ENCODE results near the gene RNASEH2B. TPM values are rescaled to one million over a fixed set of nuclear protein-coding genes. Genes with fewer than 3 reads are reported as not detected.

The RNASEH2B gene
- total RNA-seq, 1 donor from 2014 or later = 57.5 TPM

DNA sequence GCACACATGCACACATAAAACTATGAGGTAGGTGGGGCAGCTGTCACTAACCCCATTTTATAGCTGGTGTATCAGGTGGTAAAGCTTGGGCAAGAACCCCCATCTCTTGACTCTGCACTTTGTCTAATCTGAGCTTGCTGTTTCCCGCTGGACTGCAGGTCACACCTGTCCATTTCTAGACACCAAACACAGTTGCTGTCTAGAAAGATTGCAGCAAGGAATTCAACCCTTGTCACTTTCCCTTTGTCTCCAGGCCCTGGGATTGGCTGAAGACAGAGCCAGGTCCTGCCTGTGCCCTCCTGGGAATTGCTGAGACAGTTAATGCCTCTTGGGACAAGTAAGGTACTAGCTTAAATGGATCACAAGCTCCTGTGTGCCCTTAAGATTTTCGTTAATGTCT, 83.8 kb downstream of the RNASEH2B start:
- Histone ChIP-seq H2AFZ (replicated peaks) (no peak overlapping the region), H3K9ac (no peak overlapping the region)
- peaks cover 52% of the 10 kb centered on the region for H3K4me1 Mint-ChIP-seq

DNA sequence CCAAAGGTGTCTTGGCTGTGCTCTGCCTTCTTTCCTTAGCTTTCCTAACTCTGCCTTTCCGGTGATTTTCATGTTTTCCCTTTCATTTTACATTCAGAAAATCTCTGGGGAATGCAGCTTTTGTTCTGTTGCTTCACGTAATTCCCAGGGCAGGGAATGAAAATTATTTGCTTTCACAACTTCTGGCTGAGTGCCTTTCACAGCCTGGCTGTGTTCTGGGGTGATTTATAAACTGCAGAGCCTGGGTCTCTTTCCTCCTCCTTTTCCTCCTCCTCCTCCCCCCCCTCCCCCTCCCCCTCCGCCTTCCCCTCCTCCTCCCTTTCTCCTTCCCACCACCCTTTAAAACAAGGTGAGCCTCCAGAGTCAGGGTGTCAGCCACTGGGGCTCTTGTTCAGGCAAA, 84.3 kb downstream of the RNASEH2B start:
- Histone ChIP-seq H3K27ac (no peak overlapping the region), H3K27me3 (no peaks in the 10 kb centered on the region), H3K79me2 (ENCODE audit: low read depth) (no peaks in the 10 kb centered on the region), H3K4me2 (no peak overlapping the region), H3F3A (ENCODE audit: low read depth) (peaks cover 7% of the 10 kb centered on the region), H3K4me3 (no peak overlapping the region), H3K4me1 (peaks cover 33% of the 10 kb centered on the region), H3K9me3 (ENCODE audit: low read depth) (no peaks in the 10 kb centered on the region), H3K9ac (no peak overlapping the region), H4K20me1 (ENCODE audit: low read depth) (no peaks in the 10 kb centered on the region), H3K36me3 (no peaks in the 10 kb centered on the region), H2AFZ (replicated peaks) (no peak overlapping the region)
- peaks cover 52% of the 10 kb centered on the region for H3K4me1 Mint-ChIP-seq
- H3K27ac Mint-ChIP-seq = no peak overlapping the region
- H3K27me3 Mint-ChIP-seq (ENCODE audit: insufficient read depth, low read depth) = peaks cover 9% of the 10 kb centered on the region
- H3K4me3 Mint-ChIP-seq = no peak overlapping the region
- no peak for DNase-seq (ENCODE audit: low spot score)
- H3K36me3 Mint-ChIP-seq = peaks cover under 1% of the 10 kb centered on the region
- no peak for TF ChIP-seq EZH2phosphoT487 (IDR thresholded peaks at IDR 0.05)
- TF ChIP-seq EZH2 (IDR thresholded peaks at IDR 0.05) = no peak
- peaks cover under 1% of the 10 kb centered on the region for H3K9me3 Mint-ChIP-seq

More for the DNA sequence above, 83.8 kb downstream of the RNASEH2B start:
- H3K79me2 ChIP-seq (ENCODE audit: low read depth) = no peaks in the 10 kb centered on the region
- peaks cover 7% of the 10 kb centered on the region for H3F3A ChIP-seq (ENCODE audit: low read depth)
- Mint-ChIP-seq H3K27ac (no peak overlapping the region), H3K4me3 (no peak overlapping the region), H3K36me3 (peaks cover 3% of the 10 kb centered on the region), H3K27me3 (ENCODE audit: insufficient read depth, low read depth) (peaks cover 12% of the 10 kb centered on the region), H3K9me3 (peaks cover 4% of the 10 kb centered on the region)
- H3K4me3 ChIP-seq = no peak overlapping the region
- no peak for DNase-seq (ENCODE audit: low spot score)
- H3K27me3 ChIP-seq = no peaks in the 10 kb centered on the region
- TF ChIP-seq, protein P1, sequence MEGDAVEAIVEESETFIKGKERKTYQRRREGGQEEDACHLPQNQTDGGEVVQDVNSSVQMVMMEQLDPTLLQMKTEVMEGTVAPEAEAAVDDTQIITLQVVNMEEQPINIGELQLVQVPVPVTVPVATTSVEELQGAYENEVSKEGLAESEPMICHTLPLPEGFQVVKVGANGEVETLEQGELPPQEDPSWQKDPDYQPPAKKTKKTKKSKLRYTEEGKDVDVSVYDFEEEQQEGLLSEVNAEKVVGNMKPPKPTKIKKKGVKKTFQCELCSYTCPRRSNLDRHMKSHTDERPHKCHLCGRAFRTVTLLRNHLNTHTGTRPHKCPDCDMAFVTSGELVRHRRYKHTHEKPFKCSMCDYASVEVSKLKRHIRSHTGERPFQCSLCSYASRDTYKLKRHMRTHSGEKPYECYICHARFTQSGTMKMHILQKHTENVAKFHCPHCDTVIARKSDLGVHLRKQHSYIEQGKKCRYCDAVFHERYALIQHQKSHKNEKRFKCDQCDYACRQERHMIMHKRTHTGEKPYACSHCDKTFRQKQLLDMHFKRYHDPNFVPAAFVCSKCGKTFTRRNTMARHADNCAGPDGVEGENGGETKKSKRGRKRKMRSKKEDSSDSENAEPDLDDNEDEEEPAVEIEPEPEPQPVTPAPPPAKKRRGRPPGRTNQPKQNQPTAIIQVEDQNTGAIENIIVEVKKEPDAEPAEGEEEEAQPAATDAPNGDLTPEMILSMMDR (IDR thresholded peaks at IDR 0.05) = no peak
- TF ChIP-seq EZH2 (IDR thresholded peaks at IDR 0.05) (no peak), EZH2phosphoT487 (IDR thresholded peaks at IDR 0.05) (no peak)
- H3K36me3 ChIP-seq = no peaks in the 10 kb centered on the region
- no peak overlapping the region for H3K4me2 ChIP-seq
- peaks cover 33% of the 10 kb centered on the region for H3K4me1 ChIP-seq
- no peaks in the 10 kb centered on the region for H4K20me1 ChIP-seq (ENCODE audit: low read depth)
- H3K9me3 ChIP-seq (ENCODE audit: low read depth) = no peaks in the 10 kb centered on the region
- no peak overlapping the region for H3K27ac ChIP-seq

DNA sequence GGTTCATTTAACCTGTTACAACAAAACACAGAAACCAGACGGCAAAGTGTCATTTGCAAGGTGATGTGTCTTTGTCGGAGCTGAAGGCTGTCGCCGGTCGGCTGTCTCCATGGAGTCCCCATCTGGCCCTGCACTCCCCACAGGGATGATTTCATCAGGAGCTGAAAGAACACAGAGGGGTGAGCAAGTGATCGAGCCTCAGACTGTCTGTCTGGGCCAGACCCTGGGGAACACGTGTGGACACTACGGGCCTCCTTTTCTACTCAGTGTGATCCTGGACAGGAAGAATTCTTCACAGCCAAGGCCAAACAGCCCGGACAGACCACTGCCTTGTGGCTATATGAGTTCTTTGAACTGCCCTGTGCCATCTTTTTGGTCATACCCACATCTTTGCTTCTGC, 85.1 kb downstream of the RNASEH2B start:
- Histone ChIP-seq H3K4me3 (no peak overlapping the region), H3K36me3 (no peaks in the 10 kb centered on the region), H3K27me3 (no peaks in the 10 kb centered on the region), H3K4me2 (no peak overlapping the region), H3K9me3 (ENCODE audit: low read depth) (no peaks in the 10 kb centered on the region), H3K9ac (no peak overlapping the region), H3K4me1 (peaks cover 30% of the 10 kb centered on the region), H4K20me1 (ENCODE audit: low read depth) (no peaks in the 10 kb centered on the region), H3F3A (ENCODE audit: low read depth) (peaks cover 7% of the 10 kb centered on the region), H3K27ac (no peak overlapping the region), H3K79me2 (ENCODE audit: low read depth) (no peaks in the 10 kb centered on the region), H2AFZ (replicated peaks) (no peak overlapping the region)
- no peak for DNase-seq (ENCODE audit: low spot score)
- no peaks in the 10 kb centered on the region for H3K36me3 Mint-ChIP-seq
- peak overlapping the region; percentile 68 for H3K27ac Mint-ChIP-seq
- no peak for TF ChIP-seq EZH2phosphoT487 (IDR thresholded peaks at IDR 0.05)
- TF ChIP-seq, protein P1 (IDR thresholded peaks at IDR 0.05) = no peak
- no peak overlapping the region for H3K4me3 Mint-ChIP-seq
- H3K27me3 Mint-ChIP-seq (ENCODE audit: insufficient read depth, low read depth) = peaks cover 8% of the 10 kb centered on the region
- H3K4me1 Mint-ChIP-seq = peaks cover 54% of the 10 kb centered on the region
- H3K9me3 Mint-ChIP-seq = no peaks in the 10 kb centered on the region

DNA sequence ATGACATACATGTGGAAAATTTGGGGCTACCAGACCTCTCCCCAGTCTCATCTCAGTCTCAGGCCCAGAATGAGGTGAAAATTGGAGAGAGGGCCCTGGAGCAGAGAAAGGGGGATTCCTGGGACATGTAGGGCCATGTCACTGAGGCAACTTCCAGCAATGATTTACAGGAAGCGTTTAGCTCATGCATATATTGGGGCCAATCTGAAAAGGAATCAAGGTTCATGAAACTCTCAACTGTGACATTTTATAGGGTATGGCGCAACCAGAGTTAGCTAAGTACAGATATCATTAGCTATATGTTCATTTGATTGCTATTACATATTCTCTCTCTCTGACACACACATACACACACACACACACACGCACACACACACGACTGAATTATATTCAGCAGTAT, 86.3 kb downstream of the RNASEH2B start:
- TF ChIP-seq, protein P1 (IDR thresholded peaks at IDR 0.05) = no peak
- TF ChIP-seq EZH2phosphoT487 (IDR thresholded peaks at IDR 0.05) (no peak), EZH2 (IDR thresholded peaks at IDR 0.05) (no peak)
- H3K79me2 ChIP-seq (ENCODE audit: low read depth) = no peaks in the 10 kb centered on the region
- no peaks in the 10 kb centered on the region for H4K20me1 ChIP-seq (ENCODE audit: low read depth)
- no peak overlapping the region for H3K4me2 ChIP-seq
- DNase-seq (ENCODE audit: low spot score) = no peak
- no peak overlapping the region for H3K9ac ChIP-seq
- H3K4me1 Mint-ChIP-seq = peaks cover 54% of the 10 kb centered on the region
- H3K36me3 ChIP-seq = no peaks in the 10 kb centered on the region
- H3K27me3 ChIP-seq = no peaks in the 10 kb centered on the region
- no peaks in the 10 kb centered on the region for H3K9me3 ChIP-seq (ENCODE audit: low read depth)
- peaks cover 11% of the 10 kb centered on the region for H3K27me3 Mint-ChIP-seq (ENCODE audit: insufficient read depth, low read depth)
- H3K4me3 ChIP-seq = no peak overlapping the region
- H3K4me1 ChIP-seq = peaks cover 21% of the 10 kb centered on the region
- H3K9me3 Mint-ChIP-seq = no peaks in the 10 kb centered on the region
- no peak overlapping the region for H2AFZ ChIP-seq (replicated peaks)
- H3F3A ChIP-seq (ENCODE audit: low read depth) = peaks cover under 1% of the 10 kb centered on the region
- no peaks in the 10 kb centered on the region for H3K36me3 Mint-ChIP-seq
- no peak overlapping the region for H3K27ac Mint-ChIP-seq
- H3K4me3 Mint-ChIP-seq = no peak overlapping the region
- H3K27ac ChIP-seq = no peak overlapping the region
